ENCODE measurements around the gene GNAT1. TPM values are rescaled to one million over a fixed set of nuclear protein-coding genes. Genes with fewer than 3 reads are reported as not detected.

GNAT1 gene
- total RNA-seq, 1 experiment from 2014 or later, result 0.13 TPM

- no peak overlapping the region for H3K27ac Mint-ChIP-seq
- no peaks in the 10 kb centered on the region for H3K27me3 Mint-ChIP-seq (ENCODE audit: low read depth)
- CTCF ChIA-PET, result interaction anchor here (0.7 to 1.7 kb wide), 2 partner anchors 23 to 25 kb away, joined by 3 to 7 read pairs; no protein-coding TSS in a partner anchor
- POLR2A ChIA-PET, result no interaction called here
- no peak overlapping the region for H3K4me3 Mint-ChIP-seq
- DNase-seq (ENCODE audit: low spot score), result no peak
- no peaks in the 10 kb centered on the region for H3K9me3 Mint-ChIP-seq
- ATAC-seq, result no peak
- TF ChIP-seq ETV6 (CRISPR knock-in tag; IDR thresholded peaks at IDR 0.05), result no peak
- no peak for TF ChIP-seq CBFB (CRISPR knock-in tag; IDR thresholded peaks at IDR 0.05; ENCODE audit: low read depth)
- no peak for TF ChIP-seq USF1 (CRISPR knock-in tag; IDR thresholded peaks at IDR 0.05)
- TF ChIP-seq, protein P1, sequence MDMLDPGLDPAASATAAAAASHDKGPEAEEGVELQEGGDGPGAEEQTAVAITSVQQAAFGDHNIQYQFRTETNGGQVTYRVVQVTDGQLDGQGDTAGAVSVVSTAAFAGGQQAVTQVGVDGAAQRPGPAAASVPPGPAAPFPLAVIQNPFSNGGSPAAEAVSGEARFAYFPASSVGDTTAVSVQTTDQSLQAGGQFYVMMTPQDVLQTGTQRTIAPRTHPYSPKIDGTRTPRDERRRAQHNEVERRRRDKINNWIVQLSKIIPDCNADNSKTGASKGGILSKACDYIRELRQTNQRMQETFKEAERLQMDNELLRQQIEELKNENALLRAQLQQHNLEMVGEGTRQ (CRISPR knock-in tag; IDR thresholded peaks at IDR 0.05), result no peak
- TF ChIP-seq, protein P2, sequence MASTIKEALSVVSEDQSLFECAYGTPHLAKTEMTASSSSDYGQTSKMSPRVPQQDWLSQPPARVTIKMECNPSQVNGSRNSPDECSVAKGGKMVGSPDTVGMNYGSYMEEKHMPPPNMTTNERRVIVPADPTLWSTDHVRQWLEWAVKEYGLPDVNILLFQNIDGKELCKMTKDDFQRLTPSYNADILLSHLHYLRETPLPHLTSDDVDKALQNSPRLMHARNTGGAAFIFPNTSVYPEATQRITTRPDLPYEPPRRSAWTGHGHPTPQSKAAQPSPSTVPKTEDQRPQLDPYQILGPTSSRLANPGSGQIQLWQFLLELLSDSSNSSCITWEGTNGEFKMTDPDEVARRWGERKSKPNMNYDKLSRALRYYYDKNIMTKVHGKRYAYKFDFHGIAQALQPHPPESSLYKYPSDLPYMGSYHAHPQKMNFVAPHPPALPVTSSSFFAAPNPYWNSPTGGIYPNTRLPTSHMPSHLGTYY (CRISPR knock-in tag; IDR thresholded peaks at IDR 0.05), result no peak
- no peak for TF ChIP-seq TEAD1 (CRISPR knock-in tag; IDR thresholded peaks at IDR 0.05)
- TF ChIP-seq ZNF423 (CRISPR knock-in tag; IDR thresholded peaks at IDR 0.05), result no peak
- TF ChIP-seq ZNF232 (CRISPR knock-in tag; IDR thresholded peaks at IDR 0.05), result no peak
- no peak for TF ChIP-seq GRHL2 (CRISPR knock-in tag; IDR thresholded peaks at IDR 0.05; ENCODE audit: insufficient replicate concordance, severe bottlenecking)
- peaks cover 11% of the 10 kb centered on the region; the same call in 1 of the 2 replicates for H3K36me3 Mint-ChIP-seq
- peaks cover 52% of the 10 kb centered on the region for H3K4me1 Mint-ChIP-seq
These were observed 22.6 kb upstream of the GNAT1 start for GRCh38 chr3:50168791-50169190.

DNA sequence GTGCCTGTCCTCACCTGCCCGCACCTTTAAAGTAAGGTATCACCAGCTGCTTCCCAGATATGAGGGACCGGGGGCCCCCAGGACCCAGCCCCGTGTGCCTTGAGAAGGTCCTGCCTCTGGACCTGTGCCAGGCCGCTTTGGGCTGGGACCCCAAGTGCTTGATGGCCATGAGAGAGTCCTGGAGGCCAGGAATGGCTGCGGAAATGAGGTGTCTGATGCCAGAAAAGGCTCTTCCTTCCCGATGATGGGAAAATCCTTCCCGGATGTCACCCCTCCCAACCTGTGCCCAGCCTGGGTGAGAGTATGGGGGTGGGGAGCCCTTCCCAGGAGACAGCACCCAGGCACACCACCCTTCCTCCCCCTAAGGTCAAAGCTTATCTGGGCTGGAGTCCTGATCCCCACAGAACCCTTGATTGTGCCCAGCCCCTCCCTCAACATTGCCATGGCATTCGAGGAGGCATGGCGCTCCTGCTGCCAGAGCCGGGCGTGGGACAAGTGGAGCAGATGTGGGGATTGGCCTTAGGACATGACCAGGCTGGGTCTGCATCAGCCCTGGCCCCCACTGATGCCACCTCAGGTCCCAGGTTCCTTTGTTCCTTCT, 22.1 kb upstream of the GNAT1 start:
- POLR2A ChIA-PET, result no interaction called here
- DNase-seq (ENCODE audit: low spot score), result no peak
- no peak overlapping the region for H3K4me3 Mint-ChIP-seq
- ATAC-seq, result no peak
- H3K9me3 Mint-ChIP-seq, result no peaks in the 10 kb centered on the region
- peaks cover 48% of the 10 kb centered on the region for H3K4me1 Mint-ChIP-seq
- TF ChIP-seq USF1 (CRISPR knock-in tag; IDR thresholded peaks at IDR 0.05) (no peak), CTCF (IDR thresholded peaks at IDR 0.05) (no peak), IRF2 (CRISPR knock-in tag; IDR thresholded peaks at IDR 0.05; ENCODE audit: borderline replicate concordance, low read depth) (no peak), NFYB (CRISPR knock-in tag; conservative IDR thresholded peaks at IDR 0.05; ENCODE audit: low read depth) (no peak), FOXP1 (CRISPR knock-in tag; IDR thresholded peaks at IDR 0.05; ENCODE audit: borderline replicate concordance) (no peak), EMX1 (CRISPR knock-in tag; IDR thresholded peaks at IDR 0.05) (no peak), FOXK1 (CRISPR knock-in tag; IDR thresholded peaks at IDR 0.05) (no peak), CDX4 (CRISPR knock-in tag; IDR thresholded peaks at IDR 0.05; ENCODE audit: borderline replicate concordance) (no peak), ATF2 (CRISPR knock-in tag; IDR thresholded peaks at IDR 0.05; ENCODE audit: borderline replicate concordance, low read depth) (no peak), CREB1 (CRISPR knock-in tag; IDR thresholded peaks at IDR 0.05) (no peak), CREM (CRISPR knock-in tag; IDR thresholded peaks at IDR 0.05) (no peak), TP53 (CRISPR knock-in tag; IDR thresholded peaks at IDR 0.05) (no peak), NFE2L1 (CRISPR knock-in tag; IDR thresholded peaks at IDR 0.05) (no peak)
- TF ChIP-seq, protein P2 (CRISPR knock-in tag; IDR thresholded peaks at IDR 0.05), result no peak
- peaks cover 14% of the 10 kb centered on the region; the same call in 1 of the 2 replicates for H3K36me3 Mint-ChIP-seq
- CTCF ChIA-PET, result interaction anchor here (0.6 to 1.7 kb wide), 6 partner anchors 13 to 40 kb away, joined by 3 to 7 read pairs (median 3); no protein-coding TSS in a partner anchor
- H3K27ac Mint-ChIP-seq, result no peak overlapping the region
- H3K27me3 Mint-ChIP-seq (ENCODE audit: low read depth), result no peaks in the 10 kb centered on the region
